Smooth muscle cell (in vitro differentiated cells): ENCODE measurements around the gene CNGB1. TPM values are rescaled to one million over a fixed set of nuclear protein-coding genes. Genes with fewer than 3 reads are reported as not detected.

Source experiments
- DNase-seq: peaks from one replicate; lab custom pipeline; 2025; ENCODE audit not compliant: unreplicated experiment; lab: John Stamatoyannopoulos, UW
- H2AFZ ChIP-seq: fragments of 200-600 bp; sonication (generic); 2 replicates; pipeline ENCODE4 v1.6.0; 2016; ENCODE audit warnings: antibody characterized with exemption, low read depth, mild to moderate bottlenecking
- H3F3A ChIP-seq: fragments of 200-600 bp; sonication (generic); 2 replicates; pipeline ENCODE4 v1.6.0; 2017; ENCODE audit warnings: antibody characterized with exemption, low read depth
- H3K27ac ChIP-seq: fragments of 200-600 bp; sonication (generic); 2 replicates; pipeline ENCODE4 v1.5.1; 2016; ENCODE audit warnings: low read depth, mild to moderate bottlenecking
- H3K27me3 ChIP-seq: fragments of 200-600 bp; sonication (generic); 2 replicates; pipeline ENCODE4 v1.6.1; 2016; ENCODE audit warnings: low read depth, mild to moderate bottlenecking
- H3K36me3 ChIP-seq: fragments of 200-600 bp; sonication (generic); 2 replicates; pipeline ENCODE4 v1.5.1; 2016; ENCODE audit warnings: low read depth
- H3K4me1 ChIP-seq: fragments of 200-600 bp; sonication (generic); 2 replicates; pipeline ENCODE4 v1.5.1; 2016; ENCODE audit warnings: low read depth
- H3K4me2 ChIP-seq: fragments of 200-600 bp; sonication (generic); 2 replicates; pipeline ENCODE4 v1.6.0; 2016; ENCODE audit warnings: mild to moderate bottlenecking
- H3K4me3 ChIP-seq: fragments of 200-600 bp; sonication (generic); 2 replicates; pipeline ENCODE4 v1.5.1; 2016; ENCODE audit warnings: mild to moderate bottlenecking
- H3K79me2 ChIP-seq: fragments of 200-600 bp; sonication (generic); 2 replicates; pipeline ENCODE4 v1.6.0; 2016; ENCODE audit warnings: low read depth, mild to moderate bottlenecking
- H3K9ac ChIP-seq: fragments of 200-600 bp; sonication (generic); 2 replicates; pipeline ENCODE4 v1.6.0; 2016; ENCODE audit warnings: low read depth
- H3K9me3 ChIP-seq: fragments of 200-600 bp; sonication (generic); replicated peaks from 2 replicates; pipeline ENCODE4 v1.5.1; 2016; ENCODE audit warnings: low read depth
- H4K20me1 ChIP-seq: fragments of 200-600 bp; sonication (generic); 2 replicates; pipeline ENCODE4 v1.6.0; 2016; ENCODE audit warnings: low read depth
- WGBS: methylation state at CpG from one replicate; pipeline ENCODE4 v1.1.7; 2016; ENCODE audit warnings: low lambda C conversion rate; 5-methylcytosine and 5-hydroxymethylcytosine counted together
- polyA plus RNA-seq: library from polyadenylated mRNA; unstranded; fragments of >200 nt; fragmentation: Nextera tagmentation; extraction: Ambion mirVana; gene quantifications from 2 replicates; pipeline ENCODE4 v1.2.1, GENCODE V29; 2016
- total RNA-seq: library from RNA; depleted of rRNA; stranded (reverse); fragments of >200 nt; gene quantifications from 2 replicates; pipeline ENCODE4 v1.2.3, GENCODE V29; 2014
- TF ChIP-seq, protein P1 (sequence below): fragments of 200-600 bp; sonication (generic); IDR thresholded peaks from 2 replicates; pipeline ENCODE4 v1.5.1; 2017; ENCODE audit warnings: borderline replicate concordance, mild to moderate bottlenecking, antibody characterized with exemption; ENCODE audit not compliant: insufficient read depth, poor library complexity, severe bottlenecking

Gene CNGB1
- total and polyA plus RNA-seq, 2 experiments from 2014 or later, result not detected

DNA sequence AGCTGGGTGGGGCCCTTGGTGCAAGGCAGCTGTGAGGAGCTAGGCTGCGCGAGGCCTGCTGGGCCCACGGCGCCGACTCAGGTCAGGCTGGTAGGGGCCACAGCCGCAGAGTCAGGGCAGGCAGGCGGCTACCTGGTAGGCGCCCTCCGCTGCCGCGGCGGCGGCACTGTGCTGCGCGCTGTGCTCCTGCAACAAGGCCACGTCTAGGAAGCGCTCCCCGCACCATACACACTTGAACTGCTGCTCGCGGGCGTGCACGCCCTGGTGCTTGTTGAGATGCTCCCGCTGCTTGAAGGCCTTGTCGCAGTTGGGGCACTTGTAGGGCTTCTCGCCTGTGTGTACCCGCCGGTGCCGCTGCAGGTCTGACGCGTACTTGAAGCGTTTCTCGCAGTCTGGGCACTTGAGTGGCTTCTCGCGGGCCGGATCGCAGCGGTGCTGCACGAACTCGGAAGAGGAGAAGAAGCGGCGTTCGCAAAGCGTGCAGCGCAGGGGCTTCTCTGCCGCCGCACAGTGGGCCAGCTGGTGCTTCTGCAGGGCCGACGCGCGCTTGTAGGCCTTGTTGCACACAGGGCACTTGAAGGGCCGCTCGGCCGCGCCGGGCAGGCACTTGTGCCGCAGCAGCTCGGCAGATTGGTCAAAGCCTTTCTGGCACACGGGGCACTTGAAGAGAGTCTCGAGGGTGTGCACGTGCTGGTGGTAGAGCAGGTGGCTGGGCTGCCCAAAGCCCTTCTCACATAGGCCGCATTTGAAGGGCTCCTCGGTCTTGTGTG, 25.7 kb upstream of the CNGB1 start:
- Histone ChIP-seq H3K4me3 (no peak overlapping the region), H4K20me1 (peaks cover 18% of the 10 kb centered on the region), H3K79me2 (no peaks in the 10 kb centered on the region), H3F3A (peaks cover 4% of the 10 kb centered on the region), H3K4me2 (no peak overlapping the region), H3K4me1 (peaks cover 16% of the 10 kb centered on the region), H3K27ac (no peak overlapping the region), H2AFZ (no peak overlapping the region), H3K27me3 (no peaks in the 10 kb centered on the region), H3K9ac (no peak overlapping the region), H3K9me3 (no peaks in the 10 kb centered on the region), H3K36me3 (no peaks in the 10 kb centered on the region)
- WGBS, result 99% methylated on average over 56 of the region's 62 CpGs
- TF ChIP-seq, protein P1, sequence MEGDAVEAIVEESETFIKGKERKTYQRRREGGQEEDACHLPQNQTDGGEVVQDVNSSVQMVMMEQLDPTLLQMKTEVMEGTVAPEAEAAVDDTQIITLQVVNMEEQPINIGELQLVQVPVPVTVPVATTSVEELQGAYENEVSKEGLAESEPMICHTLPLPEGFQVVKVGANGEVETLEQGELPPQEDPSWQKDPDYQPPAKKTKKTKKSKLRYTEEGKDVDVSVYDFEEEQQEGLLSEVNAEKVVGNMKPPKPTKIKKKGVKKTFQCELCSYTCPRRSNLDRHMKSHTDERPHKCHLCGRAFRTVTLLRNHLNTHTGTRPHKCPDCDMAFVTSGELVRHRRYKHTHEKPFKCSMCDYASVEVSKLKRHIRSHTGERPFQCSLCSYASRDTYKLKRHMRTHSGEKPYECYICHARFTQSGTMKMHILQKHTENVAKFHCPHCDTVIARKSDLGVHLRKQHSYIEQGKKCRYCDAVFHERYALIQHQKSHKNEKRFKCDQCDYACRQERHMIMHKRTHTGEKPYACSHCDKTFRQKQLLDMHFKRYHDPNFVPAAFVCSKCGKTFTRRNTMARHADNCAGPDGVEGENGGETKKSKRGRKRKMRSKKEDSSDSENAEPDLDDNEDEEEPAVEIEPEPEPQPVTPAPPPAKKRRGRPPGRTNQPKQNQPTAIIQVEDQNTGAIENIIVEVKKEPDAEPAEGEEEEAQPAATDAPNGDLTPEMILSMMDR, result no peak
- no peak for DNase-seq

DNA sequence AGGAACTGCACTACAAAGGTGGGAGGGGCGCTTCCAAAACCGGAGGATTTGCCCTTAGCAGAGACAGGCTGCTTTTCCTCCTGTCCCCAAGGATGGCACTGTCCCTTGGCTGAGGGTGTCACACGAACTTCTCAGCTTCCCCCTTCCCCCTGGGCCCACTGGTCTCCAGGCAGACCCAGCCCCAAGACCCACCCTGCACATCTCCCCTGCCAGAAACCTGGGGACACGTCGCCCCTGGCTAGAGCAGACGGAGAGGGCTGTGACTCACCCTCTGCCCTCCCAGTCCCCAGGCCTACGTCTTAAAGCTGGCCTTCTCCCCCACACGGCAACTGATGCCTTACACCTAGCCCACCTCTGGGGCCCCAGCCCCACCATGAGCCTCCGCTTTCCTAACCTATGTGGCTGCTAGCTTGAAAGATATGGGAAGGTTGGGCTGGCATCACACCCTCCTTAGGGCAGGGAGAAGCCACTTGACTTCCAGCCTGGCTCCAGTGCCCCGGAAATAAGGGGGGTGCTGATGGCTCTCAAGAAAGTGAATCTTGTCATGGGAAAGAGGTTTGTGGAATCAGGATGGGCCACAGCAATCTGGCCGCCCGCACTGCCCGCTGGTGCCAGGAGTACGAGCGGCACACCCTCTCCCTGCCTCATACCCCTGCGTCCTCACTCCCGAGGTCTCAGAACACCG, 24.9 kb upstream of the CNGB1 start:
- Histone ChIP-seq H3K79me2 (no peaks in the 10 kb centered on the region), H3K9me3 (no peaks in the 10 kb centered on the region), H3K27me3 (no peaks in the 10 kb centered on the region), H3K4me2 (no peak overlapping the region), H4K20me1 (peaks cover 18% of the 10 kb centered on the region), H3K9ac (no peak overlapping the region), H3K4me3 (no peak overlapping the region), H3K4me1 (peaks cover 16% of the 10 kb centered on the region), H3K27ac (no peak overlapping the region), H3K36me3 (no peaks in the 10 kb centered on the region), H2AFZ (no peak overlapping the region), H3F3A (peaks cover 2% of the 10 kb centered on the region)
- TF ChIP-seq, protein P1, result no peak
- DNase-seq, result no peak
- WGBS, result 91% methylated on average over 17 of the region's 18 CpGs

DNA sequence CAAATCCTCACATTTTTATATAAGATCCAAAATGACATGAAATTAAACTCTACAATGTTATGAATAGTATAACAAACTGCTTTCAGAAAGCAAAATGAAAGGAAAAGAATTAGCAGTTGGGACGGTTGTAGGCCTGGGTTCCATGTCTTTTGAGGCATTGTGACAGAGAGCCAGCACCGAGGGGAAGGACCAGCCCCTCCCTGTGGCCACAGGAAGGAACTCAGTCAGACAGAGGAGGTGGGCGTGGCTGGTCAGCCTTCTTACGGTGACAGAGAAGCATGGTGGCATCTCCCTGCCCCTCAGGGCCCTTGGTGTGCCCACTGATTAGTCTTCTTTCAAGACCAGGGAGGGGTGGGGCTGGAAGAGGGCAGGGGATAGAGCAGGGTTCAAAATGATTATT, 23.9 kb upstream of the CNGB1 start:
- DNase-seq, result no peak
- no peaks in the 10 kb centered on the region for H3K9me3 ChIP-seq
- no peak overlapping the region for H3K4me3 ChIP-seq
- TF ChIP-seq, protein P1, result peak; percentile 31
- H3K4me1 ChIP-seq, result peaks cover 14% of the 10 kb centered on the region
- no peaks in the 10 kb centered on the region for H3F3A ChIP-seq
- no peaks in the 10 kb centered on the region for H3K79me2 ChIP-seq
- WGBS, result 41% methylated on average over 4 of the region's 4 CpGs
- no peaks in the 10 kb centered on the region for H3K27me3 ChIP-seq
- H3K36me3 ChIP-seq, result no peaks in the 10 kb centered on the region
- peaks cover 18% of the 10 kb centered on the region for H4K20me1 ChIP-seq
- no peak overlapping the region for H3K9ac ChIP-seq
- H3K4me2 ChIP-seq, result no peak overlapping the region
- no peak overlapping the region for H3K27ac ChIP-seq
- H2AFZ ChIP-seq, result no peak overlapping the region
